Activated T-cell treated with anti-CD3 and anti-CD28 coated beads for 4 hours (primary cell): ENCODE data around the gene ATG7.
"Not testable (repeated sequence)": the region's sequence is repeated elsewhere in the genome, so short reads cannot be mapped to it uniquely, and the experiment has no call there.

Source experiments
- DNase-seq: peaks from one replicate; pipeline ENCODE4 v3.0.0-alpha.2; 2020

The ATG7 gene

DNA sequence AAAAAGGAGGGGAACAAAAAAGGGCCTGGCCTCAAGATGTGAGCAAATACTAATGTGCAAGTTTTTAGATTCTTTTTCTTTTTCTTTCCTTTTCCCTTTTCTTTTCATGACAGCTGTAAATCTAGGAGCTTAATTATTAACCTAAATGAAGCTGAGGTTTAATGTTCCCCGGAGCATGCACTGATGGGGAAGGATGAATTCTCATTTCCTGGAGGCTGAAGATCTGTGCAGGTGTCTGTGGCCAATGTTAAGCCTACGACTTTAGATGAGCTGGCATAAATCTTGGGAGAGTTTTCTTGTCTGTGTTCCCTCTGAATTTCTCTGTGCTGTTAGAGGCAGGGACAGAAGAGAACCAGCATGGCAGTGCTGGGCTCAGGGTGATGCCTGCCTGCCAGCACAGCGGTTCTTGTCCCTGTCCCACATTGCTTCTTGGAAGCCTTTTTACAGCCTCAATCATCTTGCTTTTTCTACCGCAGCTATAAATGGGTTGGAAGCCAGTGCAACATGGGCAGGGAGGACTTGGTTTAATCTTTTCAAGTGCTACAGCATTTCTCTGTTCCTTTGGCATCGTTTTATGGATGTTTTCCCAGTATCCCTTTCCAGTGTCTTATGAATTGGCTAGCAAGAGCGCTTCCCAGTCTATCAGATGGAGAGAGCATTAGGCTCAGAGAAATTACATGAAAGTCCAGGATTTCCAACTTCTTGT lies 119.1 kb downstream of the ATG7 start:
- no peak for DNase-seq

DNA sequence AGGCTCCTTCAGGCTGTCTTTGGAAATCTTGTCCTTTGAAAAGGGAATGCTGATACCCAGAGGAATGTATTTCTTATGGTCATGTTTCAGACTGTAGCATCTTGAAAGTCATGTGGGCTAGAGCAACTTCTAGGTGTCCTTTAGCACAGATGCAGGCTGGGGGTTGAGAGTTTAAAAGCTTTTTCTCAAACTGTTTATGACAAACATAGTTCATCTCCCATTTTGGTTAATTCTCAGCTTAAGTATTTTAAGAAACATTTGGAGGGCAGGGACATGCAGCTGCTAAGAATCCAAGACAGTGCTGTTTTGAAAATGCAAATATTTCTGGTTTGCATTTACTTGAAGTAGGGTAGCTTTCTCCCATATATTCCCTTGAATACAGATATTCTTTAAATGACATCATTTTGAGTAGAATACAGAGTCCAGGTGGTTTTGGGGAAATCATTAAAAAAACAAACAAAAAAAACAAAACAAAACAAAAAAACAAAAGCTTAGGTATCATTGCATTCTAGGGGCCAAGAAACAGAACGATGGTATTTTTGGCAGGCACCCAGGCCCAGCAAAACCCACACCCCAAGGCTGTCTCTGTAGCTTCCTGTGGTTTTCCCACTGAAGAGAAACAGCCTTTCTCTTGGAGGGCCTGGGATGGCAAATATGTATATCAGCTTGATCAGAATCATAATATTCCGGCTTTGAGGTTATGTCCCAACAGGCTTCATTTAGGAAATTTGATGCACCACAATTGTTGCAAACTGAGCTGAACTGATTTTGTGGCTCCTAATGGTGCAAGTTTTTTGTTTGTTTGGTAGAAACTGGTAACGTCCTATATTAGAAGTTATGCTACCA lies 120.0 kb downstream of the ATG7 start:
- no peak for DNase-seq

DNA sequence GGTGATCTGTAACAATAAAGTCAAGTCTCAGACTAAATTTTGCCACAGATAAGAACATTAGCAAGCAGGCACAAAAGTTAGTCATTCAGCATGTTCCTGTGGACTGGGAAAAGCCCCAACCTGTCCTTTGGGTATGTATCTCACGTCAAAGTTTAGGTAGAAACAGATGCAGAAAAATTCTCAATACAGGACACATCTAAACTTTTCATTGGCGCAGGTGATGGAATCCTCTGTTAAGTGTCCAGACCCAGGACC lies 120.6 kb downstream of the ATG7 start:
- DNase-seq: no peak

DNA sequence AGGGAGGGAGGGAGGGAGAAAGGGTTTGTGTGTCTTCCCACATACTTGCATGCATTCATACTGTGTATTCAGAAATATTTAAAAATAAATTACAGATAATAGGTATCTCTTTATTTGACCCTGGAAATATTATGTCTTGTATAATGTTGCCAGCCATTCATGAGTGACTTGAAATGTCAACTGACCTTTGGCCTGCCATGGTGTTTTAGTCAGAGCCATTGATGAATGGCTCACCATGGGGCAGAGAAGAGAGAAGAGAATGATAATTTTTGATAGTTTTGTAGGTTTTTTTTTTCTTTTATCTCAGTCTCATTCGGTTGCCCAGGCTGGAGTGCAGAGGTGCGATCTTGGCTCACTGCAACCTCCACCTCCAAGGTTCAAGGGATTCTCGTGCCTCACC lies 121.2 kb downstream of the ATG7 start:
- no peak for DNase-seq

DNA sequence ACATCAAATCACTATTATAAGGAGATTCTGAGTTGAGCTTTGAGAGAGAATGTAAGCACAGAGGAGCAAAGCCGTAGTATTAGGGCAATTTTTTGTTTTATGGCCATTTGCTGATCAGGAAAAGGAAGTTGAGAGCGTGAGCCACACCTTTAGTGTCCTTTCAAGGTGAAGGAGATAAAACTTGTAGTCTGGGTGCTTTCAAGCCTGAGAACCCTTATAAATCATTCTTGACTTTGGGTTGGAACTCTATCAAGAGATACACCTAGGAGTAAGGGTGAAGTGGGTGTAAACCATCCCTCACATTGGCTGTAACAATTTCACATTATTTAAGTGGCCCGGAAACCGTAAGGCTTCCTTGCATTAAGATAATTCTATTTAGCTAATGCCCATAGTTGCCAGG lies 122.2 kb downstream of the ATG7 start:
- DNase-seq: no peak

DNA sequence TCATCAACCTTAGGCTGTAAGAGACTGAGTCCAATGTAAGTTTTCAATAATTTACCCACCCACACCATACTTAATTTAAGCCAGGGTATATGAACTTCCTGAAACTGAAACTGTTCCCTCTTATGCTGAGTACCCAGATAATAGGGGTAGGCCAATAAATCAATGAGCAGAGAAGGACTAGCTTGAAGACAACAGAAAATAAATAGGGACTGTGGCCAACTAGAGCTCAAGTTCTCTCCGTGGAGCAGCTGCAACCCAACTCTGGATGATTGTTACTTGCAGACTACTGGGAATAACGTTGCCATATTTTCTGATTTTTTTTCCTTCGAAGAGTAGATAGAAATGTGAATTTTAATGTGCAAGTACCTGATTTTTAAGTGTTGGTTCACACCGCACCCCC lies 128.0 kb downstream of the ATG7 start:
- no peak for DNase-seq

DNA sequence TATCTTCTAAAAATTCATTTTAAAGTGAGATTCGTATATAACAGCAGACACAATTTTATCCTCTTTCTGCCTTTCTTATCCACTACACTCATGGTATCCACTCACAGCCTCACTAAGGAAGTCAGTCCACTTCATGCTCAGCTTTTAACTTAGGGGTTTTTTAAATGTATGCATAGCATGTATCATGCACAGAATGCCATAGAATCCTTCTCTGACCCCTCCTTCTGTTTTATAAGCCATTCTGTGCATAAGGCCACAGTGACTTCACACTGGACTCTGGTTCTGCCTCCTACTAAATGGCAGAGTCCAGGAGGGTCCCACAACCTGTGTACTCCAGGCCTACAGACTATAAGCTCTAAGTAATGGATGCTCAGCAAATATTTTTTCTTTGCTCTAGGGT lies 129.2 kb downstream of the ATG7 start:
- DNase-seq: no peak

DNA sequence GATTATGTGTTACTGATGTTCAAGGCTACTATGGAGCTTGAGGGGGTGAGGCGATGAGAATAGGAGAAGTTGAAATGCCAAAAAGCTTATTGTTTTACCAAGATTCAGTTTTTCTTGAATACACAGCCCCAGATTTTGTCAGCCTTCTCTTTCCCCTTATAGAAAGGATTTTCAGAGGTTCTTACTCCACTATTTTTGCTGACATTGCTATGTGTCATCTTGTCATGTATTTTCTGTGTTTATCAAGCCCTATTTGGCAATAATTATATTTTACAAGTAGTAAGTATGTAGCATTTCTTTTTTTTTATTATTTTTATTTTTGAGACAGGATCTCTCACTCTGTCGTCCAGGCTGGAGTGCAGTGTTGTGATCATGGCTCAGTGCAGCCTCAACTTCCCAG lies 133.1 kb downstream of the ATG7 start:
- no peak for DNase-seq

DNA sequence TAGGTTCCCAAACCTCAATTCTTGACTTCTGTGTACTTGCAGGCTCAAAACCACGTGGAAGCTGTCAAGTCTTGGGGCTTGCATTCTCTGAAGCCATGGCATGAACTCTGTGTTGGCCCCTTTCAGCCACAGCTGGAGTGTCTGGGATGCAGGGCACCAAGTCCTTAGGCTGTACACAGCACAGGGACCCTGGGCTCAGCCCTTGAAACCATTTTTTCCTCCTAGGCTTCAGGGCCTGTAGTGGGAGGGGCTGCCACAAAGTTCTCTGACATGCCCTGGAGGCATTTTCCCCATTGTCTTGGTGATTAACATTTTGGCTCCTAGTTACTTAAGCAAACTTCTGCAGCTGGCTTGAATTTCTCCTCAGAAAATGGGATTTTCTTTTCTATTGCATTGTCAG lies 135.4 kb downstream of the ATG7 start:
- DNase-seq: no peak

DNA sequence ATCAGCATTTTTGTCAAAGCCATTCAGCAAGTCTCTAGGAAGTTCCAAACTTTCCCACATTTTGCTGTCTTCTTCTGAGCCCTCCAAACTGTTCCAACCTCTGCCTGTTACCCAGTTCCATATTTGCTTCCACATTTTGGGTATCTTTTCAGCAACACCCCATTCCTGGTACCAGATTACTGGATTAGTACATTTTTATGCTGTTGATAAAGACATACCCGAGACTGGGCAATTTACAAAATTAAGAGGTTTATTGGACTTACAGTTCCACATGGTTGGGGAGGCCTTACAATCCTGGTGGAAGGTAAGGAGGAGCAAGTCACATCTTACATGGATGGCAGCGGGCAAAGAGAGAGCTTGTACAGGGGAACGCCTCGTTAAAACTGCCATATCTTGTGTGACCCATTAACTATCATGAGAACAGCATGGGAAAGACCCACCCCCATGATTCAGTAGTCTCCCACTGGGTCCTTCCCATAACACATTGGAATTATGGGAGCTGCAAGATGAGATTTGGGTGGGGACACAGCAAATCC lies 136.2 kb downstream of the ATG7 start:
- not testable (repeated sequence) for DNase-seq

DNA sequence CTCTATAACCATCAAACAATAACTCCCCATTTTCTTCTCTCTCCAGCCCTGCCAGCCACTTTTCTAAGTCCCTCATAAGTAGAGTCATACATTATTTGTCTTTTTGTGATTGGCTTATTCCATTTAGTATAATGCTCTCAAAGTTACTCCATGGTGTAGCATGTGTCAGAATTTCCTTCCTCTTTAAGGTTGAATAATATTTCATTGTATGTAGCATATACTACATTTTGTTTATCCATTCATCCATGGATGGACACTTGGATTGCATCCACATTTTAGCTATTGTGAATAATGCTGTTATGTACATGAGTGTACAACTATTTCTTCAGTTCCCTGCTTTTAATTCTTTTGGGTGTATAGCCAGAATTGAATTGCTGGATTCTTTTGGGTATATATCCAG lies 138.4 kb downstream of the ATG7 start:
- DNase-seq: no peak

DNA sequence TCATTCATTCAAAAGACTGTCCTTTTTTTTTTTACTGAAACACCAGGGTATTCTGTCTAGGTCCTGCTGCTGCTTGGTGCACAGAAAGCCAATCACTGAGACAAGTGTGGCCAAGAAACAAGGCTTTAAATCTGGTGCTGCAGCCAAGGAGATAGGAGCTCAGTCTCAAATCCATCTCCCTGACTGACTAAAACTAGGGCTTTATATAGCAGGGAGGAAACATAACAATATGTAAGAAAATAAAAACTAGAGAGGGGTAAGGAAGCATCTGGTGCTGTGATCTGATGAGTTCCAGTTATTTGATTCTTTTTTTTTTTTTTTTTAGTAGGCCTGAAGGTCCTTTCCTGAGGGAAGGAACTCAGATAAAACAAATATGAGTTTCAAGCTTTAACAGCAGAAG lies 139.8 kb downstream of the ATG7 start:
- DNase-seq: no peak

DNA sequence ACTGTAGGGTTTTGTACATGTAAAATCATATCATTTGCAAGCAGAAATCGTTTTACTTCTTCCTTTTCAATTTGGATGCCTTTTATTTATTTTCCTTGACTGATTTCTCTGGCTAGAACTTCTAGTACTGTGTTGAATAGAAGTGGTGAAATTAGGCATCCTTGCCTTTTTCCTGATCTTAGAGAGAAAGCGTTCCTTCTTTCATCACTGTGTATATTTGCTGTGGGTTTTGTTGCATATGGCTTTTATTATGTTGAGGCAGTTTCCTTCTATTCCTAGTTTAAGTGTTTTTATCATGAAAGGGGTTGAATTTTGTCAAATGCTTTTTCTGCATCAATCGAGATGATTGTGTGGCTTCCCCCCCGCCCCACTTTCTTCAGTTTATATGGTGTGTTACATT lies 140.9 kb downstream of the ATG7 start:
- DNase-seq: no peak

DNA sequence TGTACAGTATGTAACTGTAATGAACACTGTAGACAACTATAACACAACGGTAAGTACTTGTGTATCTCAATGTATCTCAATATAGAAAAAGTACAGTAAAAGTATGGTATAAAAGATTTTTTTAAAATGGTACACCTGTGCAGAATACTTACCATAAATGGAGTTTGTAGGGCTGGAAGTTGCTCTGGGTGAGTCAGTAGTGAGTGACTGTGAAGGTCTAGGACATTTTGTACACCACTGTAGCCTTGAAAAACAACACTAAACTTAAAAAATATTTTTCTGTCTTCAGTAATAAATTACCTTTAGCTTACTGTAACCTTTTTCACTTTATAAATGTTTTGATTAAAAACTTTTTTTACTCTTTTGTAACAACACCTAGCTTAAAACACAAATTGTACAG lies 142.9 kb downstream of the ATG7 start:
- no peak for DNase-seq

DNA sequence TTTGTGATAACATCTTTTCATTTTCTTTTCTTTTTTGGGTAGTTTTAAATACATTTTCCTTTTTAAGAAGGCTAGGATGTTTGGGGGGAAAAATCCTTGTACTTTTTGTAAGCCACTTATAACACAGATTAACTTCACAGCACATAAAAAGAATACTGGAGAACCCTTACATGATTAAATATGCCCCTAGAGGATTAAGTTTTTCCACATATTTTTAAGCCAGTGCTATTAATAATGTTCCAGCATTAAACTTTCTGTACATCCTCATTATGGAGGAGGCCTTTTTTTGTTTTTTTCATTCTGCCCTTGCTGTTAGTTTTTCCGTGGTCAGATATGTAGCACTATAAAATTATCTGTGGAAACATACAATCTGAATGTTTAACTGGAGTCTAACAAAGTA lies 147.9 kb downstream of the ATG7 start:
- no peak for DNase-seq

DNA sequence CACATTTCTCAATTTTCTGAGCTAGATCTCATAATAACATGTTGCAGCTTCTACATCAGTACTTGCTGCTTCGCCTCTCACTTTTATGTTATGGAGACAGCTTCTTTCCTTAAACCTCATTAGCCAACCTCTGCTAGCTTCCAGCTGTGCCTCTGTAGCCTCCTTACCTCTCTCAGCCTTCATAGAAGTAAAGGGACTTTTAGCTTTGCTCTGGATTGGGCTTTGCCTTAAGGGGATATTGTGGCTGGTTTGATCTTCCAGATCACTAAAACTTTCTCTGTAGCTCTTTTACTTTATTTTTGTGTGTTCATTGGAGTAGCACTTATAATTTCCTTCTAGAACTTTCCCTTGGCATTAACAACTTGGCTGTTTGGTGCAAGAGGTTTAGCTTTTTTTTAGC lies 150.1 kb downstream of the ATG7 start:
- DNase-seq: no peak

DNA sequence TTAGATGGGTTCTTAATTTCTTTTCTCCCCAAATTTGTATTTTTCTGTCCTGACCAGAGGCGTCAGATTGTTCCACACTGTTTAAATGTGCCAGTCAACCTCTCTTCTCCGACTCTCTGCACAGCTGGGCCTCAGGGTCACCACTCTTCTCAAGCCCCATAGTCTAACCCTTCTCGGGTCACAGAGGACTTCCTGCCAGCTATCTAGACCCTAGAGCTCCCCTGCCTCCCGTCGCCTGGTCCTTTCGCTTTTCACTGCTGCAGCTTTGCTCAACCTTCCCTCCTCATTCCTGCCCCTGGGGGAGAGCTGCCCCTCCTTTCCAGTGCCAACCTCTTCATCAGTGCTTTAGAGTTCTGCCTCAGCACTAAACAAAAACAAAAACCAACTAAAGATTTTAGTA lies 151.7 kb downstream of the ATG7 start:
- DNase-seq: no peak

DNA sequence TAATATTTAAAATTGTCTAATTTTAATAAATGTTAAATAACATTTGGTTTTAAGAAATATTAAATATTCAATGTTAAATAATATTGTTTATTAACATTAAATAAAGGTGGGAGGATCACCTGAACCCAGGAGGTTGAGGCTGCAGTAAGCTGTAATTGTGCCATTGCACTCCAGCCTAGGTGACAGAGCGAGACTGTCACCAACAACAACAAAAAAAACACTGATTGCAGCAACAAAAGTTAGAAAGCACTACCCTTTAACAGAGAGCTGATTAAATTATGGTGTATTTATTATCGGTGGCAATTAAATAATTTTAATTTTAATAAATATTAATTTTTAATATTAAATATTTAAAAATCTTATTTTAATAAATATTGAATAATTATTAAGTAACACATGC lies 152.1 kb downstream of the ATG7 start:
- no peak for DNase-seq

DNA sequence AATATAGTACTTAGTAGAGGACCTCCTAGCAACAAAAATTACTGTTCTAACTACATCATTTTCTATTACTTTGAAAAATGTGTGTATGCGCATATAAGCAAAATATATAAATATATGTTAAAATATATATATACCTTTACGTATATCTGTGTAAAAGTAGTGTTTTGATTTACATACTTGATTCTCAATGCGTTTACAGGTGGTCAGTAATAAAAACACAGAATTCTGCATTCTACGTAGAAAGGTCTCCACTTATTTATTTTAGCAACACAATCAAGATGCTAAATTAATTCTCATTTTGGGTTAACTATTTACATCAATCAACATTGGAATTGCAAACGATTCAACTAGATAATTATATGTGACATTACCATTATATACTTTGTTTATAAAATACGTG lies 158.0 kb downstream of the ATG7 start:
- DNase-seq: no peak

DNA sequence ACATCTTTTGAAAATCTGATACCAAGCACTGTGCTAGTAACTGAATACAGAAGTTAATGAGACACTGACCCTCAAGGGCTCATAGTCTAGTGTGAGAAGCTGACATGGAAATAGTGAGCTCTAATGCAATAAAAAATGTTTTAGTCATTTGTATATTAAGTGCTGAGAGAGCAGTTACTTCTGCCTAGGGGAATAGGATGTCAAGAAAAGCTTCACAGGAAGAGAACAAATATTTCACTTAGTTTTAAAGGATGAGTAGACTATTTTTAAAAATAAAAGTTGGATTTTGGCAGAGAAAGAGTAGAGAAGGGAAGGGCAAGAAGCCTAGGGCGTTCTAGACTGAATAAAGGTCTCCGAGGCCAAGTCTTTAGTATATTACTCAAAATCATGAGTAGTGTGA lies 158.4 kb downstream of the ATG7 start:
- no peak for DNase-seq

DNA sequence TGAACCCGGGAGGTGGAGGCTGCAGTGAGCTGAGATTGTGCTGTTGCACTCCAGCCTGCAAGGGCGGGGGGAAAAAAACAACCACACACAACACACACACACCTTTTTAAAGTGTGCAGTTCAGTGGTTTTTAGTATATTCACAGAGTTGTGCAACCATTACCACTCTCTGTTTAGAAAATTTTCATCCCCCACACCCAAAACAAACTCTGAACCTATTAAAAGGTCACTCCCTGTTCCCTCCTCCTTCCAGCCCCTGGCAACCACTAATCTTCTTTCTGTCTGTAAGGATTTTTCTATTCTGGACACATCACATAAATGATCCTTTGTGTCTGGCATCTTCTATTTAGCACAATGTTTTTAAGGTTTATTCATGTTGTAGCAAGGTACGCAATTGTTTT lies 159.1 kb downstream of the ATG7 start:
- no peak for DNase-seq

DNA sequence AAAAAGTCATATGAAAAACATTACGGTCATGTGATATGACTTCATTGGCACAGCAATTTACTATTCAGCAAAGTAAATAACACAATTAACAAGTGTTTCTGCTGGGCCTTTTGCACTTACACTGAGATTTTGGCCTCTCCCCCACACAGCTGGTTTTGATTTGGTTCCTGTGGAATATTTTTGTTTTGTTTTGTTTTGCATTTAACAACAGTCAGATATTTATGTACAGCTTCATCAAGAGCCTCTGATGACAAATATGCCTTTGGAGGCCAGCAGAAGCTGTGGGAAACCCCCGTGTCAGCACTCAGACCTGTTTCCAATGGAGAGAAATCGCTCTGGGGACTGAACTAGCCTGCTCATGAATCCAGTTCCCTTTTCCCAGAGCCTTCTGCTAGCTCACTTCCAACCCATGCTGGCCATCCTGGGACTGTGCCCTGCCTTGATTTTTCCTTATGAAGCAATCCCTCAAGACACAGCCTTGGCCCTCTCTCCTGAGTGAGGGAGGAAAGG lies 161.9 kb downstream of the ATG7 start:
- DNase-seq: no peak

DNA sequence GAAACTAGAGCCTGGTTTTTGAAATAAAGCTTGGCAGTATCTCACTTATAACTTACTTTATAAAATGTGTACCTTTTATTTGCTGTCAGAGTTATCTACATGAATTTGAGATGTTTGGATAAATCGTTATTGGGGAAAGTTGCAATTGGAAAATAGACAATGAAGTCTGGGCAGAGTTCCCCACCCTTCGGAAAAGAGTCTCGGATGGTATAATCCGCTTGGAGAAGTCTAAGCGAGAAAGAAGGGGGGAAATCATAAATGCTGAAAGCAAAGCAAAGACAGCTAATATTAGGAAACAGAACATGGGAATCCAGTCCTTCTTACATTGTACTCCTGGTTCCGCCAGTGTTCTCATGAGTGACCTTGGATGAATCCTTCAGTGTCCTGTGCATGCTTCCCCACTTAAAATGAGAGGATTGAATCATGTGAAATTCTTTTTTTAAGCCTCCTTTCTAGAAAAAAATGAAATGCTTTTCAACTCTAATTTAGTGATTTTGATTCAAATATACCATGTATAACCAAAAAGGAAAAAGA lies 162.4 kb downstream of the ATG7 start:
- no peak for DNase-seq

DNA sequence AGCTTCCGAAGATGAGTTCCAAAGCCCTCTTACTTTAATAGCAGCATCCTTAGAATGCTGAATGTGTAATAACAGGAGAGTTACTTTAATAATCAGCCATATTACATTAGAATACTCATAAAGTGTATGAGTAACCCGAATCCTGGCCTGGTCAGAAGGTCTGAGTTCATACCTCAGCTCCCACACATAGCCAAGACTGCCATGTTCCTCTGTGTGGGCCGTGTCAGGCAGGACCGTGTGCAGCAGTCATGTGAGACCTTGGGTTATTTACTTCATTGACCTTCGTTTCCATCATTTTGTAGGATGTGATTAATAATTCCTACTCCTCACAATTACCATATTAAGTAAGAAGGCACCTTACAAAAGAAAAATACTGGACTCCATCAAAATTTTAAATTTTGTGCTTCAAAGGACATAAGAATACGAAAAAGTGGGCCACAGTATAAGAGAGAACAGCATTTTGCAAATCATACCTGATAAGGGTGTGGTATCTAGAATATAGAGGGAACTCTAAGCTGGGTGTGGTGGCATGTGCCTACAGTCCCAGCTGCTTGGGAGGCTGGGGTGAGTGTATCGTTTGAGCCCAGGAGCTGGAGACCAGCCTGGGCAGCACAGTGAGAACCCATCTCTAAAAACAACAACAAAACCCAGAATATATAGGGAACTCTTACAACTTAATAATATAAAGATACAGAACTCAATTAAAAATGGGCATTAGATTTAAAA lies 163.4 kb downstream of the ATG7 start:
- DNase-seq: no peak
